ENCODE results near the gene MBD6. TPM values are rescaled to one million over a fixed set of nuclear protein-coding genes. Genes with fewer than 3 reads are reported as not detected.

MBD6 gene
- total and polyA plus RNA-seq, 2 experiments from 2014 or later: 2.1 to 13.0 TPM

- no peaks in the 10 kb centered on the region for H3K9me3 ChIP-seq (ENCODE audit: low read depth)
- H3K9ac ChIP-seq: no peak overlapping the region
- in situ Hi-C loops (cut with MboI): no loop called here
- H3K27me3 ChIP-seq (replicated peaks; ENCODE audit: insufficient read depth): no peaks in the 10 kb centered on the region
- H3K4me1 ChIP-seq (ENCODE audit: insufficient read depth): peaks cover 19% of the 10 kb centered on the region
- H3K79me2 ChIP-seq (ENCODE audit: insufficient read depth): peaks cover 35% of the 10 kb centered on the region
- H3K4me3 ChIP-seq: no peak overlapping the region
- DNase-seq: peak; percentile 16
- no peak overlapping the region for H3K4me2 ChIP-seq (ENCODE audit: unreplicated experiment)
- no peaks in the 10 kb centered on the region for H3K36me3 ChIP-seq (ENCODE audit: low read depth)
- H3F3A ChIP-seq (ENCODE audit: insufficient read depth): no peaks in the 10 kb centered on the region
- TF ChIP-seq EZH2 (IDR thresholded peaks at IDR 0.05; ENCODE audit: insufficient read depth, poor library complexity, severe bottlenecking): no peak
- no peak for TF ChIP-seq EZH2phosphoT487 (IDR thresholded peaks at IDR 0.05; ENCODE audit: insufficient read depth, low read depth)
- no peak overlapping the region for H2AFZ ChIP-seq
- 22 to 25% methylated on average over 2 of the region's 2 CpGs for WGBS, 2 experiments (ENCODE audit: low coverage in 1 of 2, low lambda C conversion rate in 2 of 2, missing lambda C conversion rate in 2 of 2)
- no peak overlapping the region for H3K27ac ChIP-seq
- no peaks in the 10 kb centered on the region for H3K9me2 ChIP-seq (ENCODE audit: insufficient read depth)
- no peaks in the 10 kb centered on the region for H4K20me1 ChIP-seq (ENCODE audit: insufficient read depth)
These were observed 25.9 kb downstream of the MBD6 start for GRCh38 chr12:57548488-57548887.

GRCh38 chr12:57549203-57549908, 26.7 kb downstream of the MBD6 start:
- H3F3A ChIP-seq (ENCODE audit: insufficient read depth): no peaks in the 10 kb centered on the region
- no peak for TF ChIP-seq EZH2phosphoT487 (IDR thresholded peaks at IDR 0.05; ENCODE audit: insufficient read depth, low read depth)
- no peak for TF ChIP-seq EZH2 (IDR thresholded peaks at IDR 0.05; ENCODE audit: insufficient read depth, poor library complexity, severe bottlenecking)
- H3K27ac ChIP-seq: no peak overlapping the region
- peaks cover 27% of the 10 kb centered on the region for H3K79me2 ChIP-seq (ENCODE audit: insufficient read depth)
- WGBS, 2 experiments (ENCODE audit: low coverage in 1 of 2, low lambda C conversion rate in 2 of 2, missing lambda C conversion rate in 2 of 2): 32 to 47% methylated on average over 9 to 13 of the region's 13 CpGs
- no peaks in the 10 kb centered on the region for H3K36me3 ChIP-seq (ENCODE audit: low read depth)
- no peak overlapping the region for H3K9ac ChIP-seq
- H4K20me1 ChIP-seq (ENCODE audit: insufficient read depth): no peaks in the 10 kb centered on the region
- H3K9me2 ChIP-seq (ENCODE audit: insufficient read depth): no peaks in the 10 kb centered on the region
- H2AFZ ChIP-seq: peak overlapping the region; percentile 80
- no peaks in the 10 kb centered on the region for H3K27me3 ChIP-seq (replicated peaks; ENCODE audit: insufficient read depth)
- in situ Hi-C loops (cut with MboI): no loop called here
- DNase-seq: no peak
- H3K4me2 ChIP-seq (ENCODE audit: unreplicated experiment): peak overlapping the region; percentile 53
- no peaks in the 10 kb centered on the region for H3K9me3 ChIP-seq (ENCODE audit: low read depth)
- peak overlapping the region; percentile 69 for H3K4me3 ChIP-seq
- H3K4me1 ChIP-seq (ENCODE audit: insufficient read depth): peaks cover 13% of the 10 kb centered on the region

- H3K27me3 ChIP-seq (replicated peaks; ENCODE audit: insufficient read depth): no peaks in the 10 kb centered on the region
- no peaks in the 10 kb centered on the region for H3K36me3 ChIP-seq (ENCODE audit: low read depth)
- peak; percentile 58 for DNase-seq
- no peaks in the 10 kb centered on the region for H3K9me3 ChIP-seq (ENCODE audit: low read depth)
- no peak within 1 kb of the TSS for H3K9ac ChIP-seq
- H3K4me2 ChIP-seq (ENCODE audit: unreplicated experiment): peak within 1 kb of the TSS; percentile 53
- TF ChIP-seq EZH2 (IDR thresholded peaks at IDR 0.05; ENCODE audit: insufficient read depth, poor library complexity, severe bottlenecking) (no peak), EZH2phosphoT487 (IDR thresholded peaks at IDR 0.05; ENCODE audit: insufficient read depth, low read depth) (no peak)
- no peaks in the 10 kb centered on the region for H3K9me2 ChIP-seq (ENCODE audit: insufficient read depth)
- peak within 1 kb of the TSS; percentile 80 for H2AFZ ChIP-seq
- peak within 1 kb of the TSS; percentile 69 for H3K4me3 ChIP-seq
- H3F3A ChIP-seq (ENCODE audit: insufficient read depth): no peaks in the 10 kb centered on the region
- no peak within 1 kb of the TSS for H3K27ac ChIP-seq
- 5 to 7% methylated on average over 28 to 51 of the region's 52 CpGs for WGBS, 2 experiments (ENCODE audit: low coverage in 1 of 2, low lambda C conversion rate in 2 of 2, missing lambda C conversion rate in 2 of 2)
- no peaks in the 10 kb centered on the region for H4K20me1 ChIP-seq (ENCODE audit: insufficient read depth)
- peaks cover 11% of the 10 kb centered on the region for H3K4me1 ChIP-seq (ENCODE audit: insufficient read depth)
- in situ Hi-C loops (cut with MboI): no loop called here
- peaks cover 19% of the 10 kb centered on the region for H3K79me2 ChIP-seq (ENCODE audit: insufficient read depth)
These were observed 27.5 kb downstream of the MBD6 start, which contains the start of gene KIF5A for GRCh38 chr12:57549909-57550640. Gene KIF5A (plus strand): TSS chr12:57550044. CDS start chr12:57550272, 228 bp downstream.

GRCh38 chr12:57550641-57551549, 28.3 kb downstream of the MBD6 start:
- in situ Hi-C loops (cut with MboI): no loop called here
- no peak overlapping the region for H3K4me2 ChIP-seq (ENCODE audit: unreplicated experiment)

More at GRCh38 chr12:57550641-57551549, 28.3 kb downstream of the MBD6 start:
- no peak overlapping the region for H3K27ac ChIP-seq
- H3K4me3 ChIP-seq: no peak overlapping the region
- peaks cover 2% of the 10 kb centered on the region for H3K4me1 ChIP-seq (ENCODE audit: insufficient read depth)
- no peaks in the 10 kb centered on the region for H3K27me3 ChIP-seq (replicated peaks; ENCODE audit: insufficient read depth)
- H3F3A ChIP-seq (ENCODE audit: insufficient read depth): no peaks in the 10 kb centered on the region
- no peaks in the 10 kb centered on the region for H4K20me1 ChIP-seq (ENCODE audit: insufficient read depth)
- H3K9me3 ChIP-seq (ENCODE audit: low read depth): no peaks in the 10 kb centered on the region
- H2AFZ ChIP-seq: no peak overlapping the region
- no peaks in the 10 kb centered on the region for H3K36me3 ChIP-seq (ENCODE audit: low read depth)
- H3K79me2 ChIP-seq (ENCODE audit: insufficient read depth): peaks cover 11% of the 10 kb centered on the region
- 67 to 72% methylated on average over 7 of the region's 7 CpGs for WGBS, 2 experiments (ENCODE audit: low coverage in 1 of 2, low lambda C conversion rate in 2 of 2, missing lambda C conversion rate in 2 of 2)
- no peaks in the 10 kb centered on the region for H3K9me2 ChIP-seq (ENCODE audit: insufficient read depth)
- H3K9ac ChIP-seq: no peak overlapping the region
- no peak for TF ChIP-seq EZH2 (IDR thresholded peaks at IDR 0.05; ENCODE audit: insufficient read depth, poor library complexity, severe bottlenecking)
- no peak for TF ChIP-seq EZH2phosphoT487 (IDR thresholded peaks at IDR 0.05; ENCODE audit: insufficient read depth, low read depth)
- DNase-seq: no peak
